Natural killer cell (primary cell): ENCODE measurements around the gene KDM2B. TPM values are rescaled to one million over a fixed set of nuclear protein-coding genes. Genes with fewer than 3 reads are reported as not detected.

Experiments used
- ATAC-seq, 3 donors: fragments of 150-1000 bp in 2 of 3; fragments of 200-7000 bp in 1 of 3; cut with Tn5 transposase; 1 replicate in 1 of 3; 2 replicates in 2 of 3; pipeline ENCODE4 v1.10.0; 2021; ENCODE audit warnings: mild to moderate bottlenecking in 2 of 3, moderate library complexity in 2 of 3
- DNase-seq, 2 donors: peaks; one replicate each; pipeline versions ENCODE4 v3.0.0 to v3.0.0-alpha.2; 2013 to 2021; ENCODE audit warnings: mixed read lengths in 1 of 2
- H3K27ac ChIP-seq: one replicate; pipeline ENCODE4 v1.5.1; 2013; ENCODE audit warnings: mild to moderate bottlenecking, low read length
- H3K27me3 ChIP-seq: one replicate; pipeline ENCODE4 v1.6.1; 2013; ENCODE audit warnings: low read length; ENCODE audit not compliant: control insufficient read depth, insufficient read depth
- H3K36me3 ChIP-seq: one replicate; pipeline ENCODE4 v1.6.1; 2013; ENCODE audit warnings: low read length; ENCODE audit not compliant: control insufficient read depth, insufficient read depth
- H3K4me1 ChIP-seq: one replicate; pipeline ENCODE4 v1.6.1; 2013; ENCODE audit warnings: low read length; ENCODE audit not compliant: control insufficient read depth, insufficient read depth
- H3K4me3 ChIP-seq: one replicate; pipeline ENCODE4 v1.5.1; 2013; ENCODE audit warnings: low read length
- H3K9me3 ChIP-seq: one replicate; pipeline ENCODE4 v1.6.1; 2013; ENCODE audit warnings: low read length; ENCODE audit not compliant: control insufficient read depth, insufficient read depth
- H3K27ac Mint-ChIP-seq, 2 donors: one replicate each; pipeline ENCODE4 v1.8.0; 2022; ENCODE audit warnings: mild to moderate bottlenecking in 2 of 2, mixed read lengths in 2 of 2, moderate library complexity in 1 of 2
- H3K27me3 Mint-ChIP-seq, 2 donors: one replicate each; pipeline ENCODE4 v1.8.0; 2022; ENCODE audit warnings: low read depth in 2 of 2, mixed read lengths in 2 of 2
- H3K36me3 Mint-ChIP-seq: one replicate; pipeline ENCODE4 v1.8.0; 2022; ENCODE audit warnings: mixed read lengths
- H3K4me1 Mint-ChIP-seq, 2 donors: one replicate each; pipeline ENCODE4 v1.8.0; 2022; ENCODE audit warnings: mixed read lengths in 2 of 2
- H3K4me3 Mint-ChIP-seq: one replicate; pipeline ENCODE4 v1.8.0; 2022; ENCODE audit warnings: mild to moderate bottlenecking, moderate library complexity, mixed read lengths
- H3K9me3 Mint-ChIP-seq, 2 donors: one replicate each; pipeline ENCODE4 v1.8.0; 2022; ENCODE audit warnings: mixed read lengths in 2 of 2
- CTCF ChIP-seq: fragments of 200-600 bp; IDR thresholded peaks from one replicate; pipeline ENCODE4 v1.8.0; 2022; ENCODE audit warnings: antibody characterized with exemption
- WGBS: methylation state at CpG from one replicate; pipeline ENCODE4 v1.1.7; 2013; ENCODE audit warnings: missing lambda C conversion rate; ENCODE audit not compliant: insufficient coverage; 5-methylcytosine and 5-hydroxymethylcytosine counted together
- intact Hi-C: fragments of 100-400 bp; cut with micrococcal nuclease; formaldehyde crosslinking; loops from one replicate; pipeline ENCODE4 v1.14.2; 2022
- total RNA-seq, 4 donors: library from RNA; stranded (reverse); fragments of 120-200 nt in 1 of 4; gene quantifications; one replicate each; pipeline versions ENCODE4 v1.2.3 to v1.2.4, GENCODE V29; 2013 to 2022

Gene KDM2B
- total RNA-seq, 3 donors from 2014 or later (not counting 1 experiment from before 2014, with no cell fraction given) = 97.3 to 106 (median 98.1) TPM

DNA sequence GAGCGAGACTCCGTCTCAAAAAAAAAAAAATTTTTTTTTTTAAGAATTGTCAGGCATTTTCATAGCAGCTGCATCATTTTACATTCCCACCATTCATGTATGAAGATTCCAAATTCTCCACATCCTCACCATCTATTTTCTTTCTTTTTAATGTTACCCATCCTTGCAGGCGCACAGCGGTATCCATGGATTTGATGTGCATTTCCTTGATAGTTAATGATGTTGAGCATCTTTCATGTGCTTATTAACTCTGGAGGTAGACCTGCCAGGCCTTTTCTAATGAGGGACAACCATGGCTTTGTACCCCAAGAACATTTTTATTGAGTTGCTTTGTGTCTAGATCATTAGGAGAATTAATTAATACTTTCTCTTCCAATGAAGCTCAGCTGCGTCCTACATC is 182.5 kb downstream of the KDM2B start:
- no peak for DNase-seq
- H3K27ac ChIP-seq = no peak overlapping the region
- WGBS = 96% methylated on average over 4 of the region's 5 CpGs
- H3K4me3 ChIP-seq = no peak overlapping the region
- no peaks in the 10 kb centered on the region for H3K9me3 Mint-ChIP-seq
- no peaks in the 10 kb centered on the region for H3K27me3 Mint-ChIP-seq
- peaks cover 13% of the 10 kb centered on the region for H3K4me1 ChIP-seq
- H3K4me1 Mint-ChIP-seq = peaks cover 25 to 31% of the 10 kb centered on the region in 2 donors
- peak overlapping the region in 1 of 2 donors; percentile 92 for H3K27ac Mint-ChIP-seq
- no peaks in the 10 kb centered on the region for H3K27me3 ChIP-seq
- no peaks in the 10 kb centered on the region for H3K36me3 Mint-ChIP-seq
- no peak for TF ChIP-seq CTCF
- H3K9me3 ChIP-seq = no peaks in the 10 kb centered on the region
- intact Hi-C loops = no loop called here
- no peaks in the 10 kb centered on the region for H3K36me3 ChIP-seq
- ATAC-seq = no peak
- H3K4me3 Mint-ChIP-seq = peak overlapping the region; percentile 98

DNA sequence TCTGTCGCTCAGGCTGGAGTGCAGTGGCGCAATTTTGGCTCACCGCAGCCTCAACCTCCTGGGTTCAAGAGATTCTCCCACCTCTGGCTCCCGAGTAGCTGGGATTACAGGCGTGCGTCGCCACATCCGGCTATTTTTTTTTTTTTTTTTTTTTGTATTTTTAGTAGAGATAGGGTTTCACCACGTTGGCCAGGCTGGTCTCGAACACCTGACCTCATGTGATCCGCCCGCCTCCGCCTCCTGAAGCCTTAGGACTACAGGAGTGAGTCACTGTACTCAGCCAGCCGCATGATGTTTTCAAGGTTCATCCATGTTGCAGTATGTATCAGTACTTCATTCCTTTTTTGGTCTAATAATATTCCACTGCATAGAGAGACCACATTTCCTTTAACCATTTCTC is 183.3 kb downstream of the KDM2B start:
- H3K4me1 ChIP-seq = peaks cover 13% of the 10 kb centered on the region
- no peaks in the 10 kb centered on the region for H3K9me3 ChIP-seq
- no peak overlapping the region for H3K27ac ChIP-seq
- Mint-ChIP-seq H3K4me3 (no peak overlapping the region), H3K27me3 (no peaks in the 10 kb centered on the region), H3K9me3 (no peaks in the 10 kb centered on the region), H3K27ac (no peak overlapping the region), H3K36me3 (no peaks in the 10 kb centered on the region), H3K4me1 (peaks cover 21 to 27% of the 10 kb centered on the region in 2 donors)
- 96% methylated on average over 14 of the region's 14 CpGs for WGBS
- intact Hi-C loops = no loop called here
- ATAC-seq = no peak
- DNase-seq = no peak
- no peaks in the 10 kb centered on the region for H3K36me3 ChIP-seq
- TF ChIP-seq CTCF = no peak
- H3K4me3 ChIP-seq = no peak overlapping the region
- H3K27me3 ChIP-seq = no peaks in the 10 kb centered on the region

- peaks cover 5 to 10% of the 10 kb centered on the region in 2 donors for H3K4me1 Mint-ChIP-seq
- Histone ChIP-seq H3K4me1 (peaks cover 7% of the 10 kb centered on the region), H3K36me3 (no peaks in the 10 kb centered on the region), H3K4me3 (no peak overlapping the region), H3K27ac (no peak overlapping the region), H3K27me3 (no peaks in the 10 kb centered on the region), H3K9me3 (no peaks in the 10 kb centered on the region)
- no peaks in the 10 kb centered on the region for H3K9me3 Mint-ChIP-seq
- no peak for TF ChIP-seq CTCF
- H3K27me3 Mint-ChIP-seq = no peaks in the 10 kb centered on the region
- H3K4me3 Mint-ChIP-seq = no peak overlapping the region
- WGBS = 96% methylated on average over 3 of the region's 3 CpGs
- DNase-seq (no peak), ATAC-seq (no peak)
- peak overlapping the region in 1 of 2 donors; percentile 74 for H3K27ac Mint-ChIP-seq
- intact Hi-C loops = no loop called here
- H3K36me3 Mint-ChIP-seq = no peaks in the 10 kb centered on the region
Measured at GRCh38 chr12:121392325-121392716, 188.5 kb downstream of the KDM2B start.

DNA sequence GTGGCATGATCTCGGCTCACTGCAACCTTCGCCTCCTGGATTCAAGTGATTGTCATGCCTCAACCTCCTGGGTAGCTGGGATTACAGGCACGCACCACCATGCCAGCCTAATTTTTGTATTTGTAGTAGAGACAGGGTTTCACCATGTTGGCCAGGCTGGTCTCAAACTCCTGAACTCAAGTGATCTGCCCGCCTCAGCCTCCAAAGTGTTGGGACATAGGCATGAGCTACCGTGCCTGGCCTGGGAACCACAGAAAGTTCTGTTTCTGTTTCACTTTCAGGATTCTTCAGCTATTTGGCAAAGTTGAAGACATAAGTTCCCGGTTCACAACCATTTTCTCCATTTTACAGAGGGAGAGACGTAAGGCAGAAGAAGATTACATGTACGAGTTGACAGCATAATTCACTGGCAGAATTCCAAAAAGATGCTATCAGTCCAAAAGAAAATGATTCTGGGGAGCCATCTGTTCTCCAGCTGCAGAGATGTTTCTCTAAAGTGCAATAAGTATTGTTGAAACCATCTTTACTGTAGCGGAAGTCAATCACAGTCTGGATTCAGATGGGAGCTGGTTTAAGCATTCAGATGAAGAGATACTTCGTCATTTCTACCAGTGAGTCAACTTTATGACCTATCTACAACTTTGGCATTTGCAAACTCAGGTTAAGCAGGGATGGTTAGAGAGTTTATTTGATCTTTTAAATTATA is 189.1 kb downstream of the KDM2B start:
- ATAC-seq (peak; percentile 57 to 78 (median 60)), DNase-seq (peak in 1 of 2 donors; percentile 53)
- peak overlapping the region; percentile 37 for H3K27ac ChIP-seq
- H3K27me3 ChIP-seq = no peaks in the 10 kb centered on the region
- no peaks in the 10 kb centered on the region for H3K9me3 ChIP-seq
- TF ChIP-seq CTCF = no peak
- H3K27me3 Mint-ChIP-seq = no peaks in the 10 kb centered on the region
- no peaks in the 10 kb centered on the region for H3K9me3 Mint-ChIP-seq
- no peak overlapping the region for H3K4me3 ChIP-seq
- intact Hi-C loops = no loop called here
- no peaks in the 10 kb centered on the region for H3K36me3 Mint-ChIP-seq
- WGBS = 60% methylated on average over 10 of the region's 10 CpGs
- H3K4me1 Mint-ChIP-seq = peaks cover 5 to 10% of the 10 kb centered on the region in 2 donors
- peaks cover 7% of the 10 kb centered on the region for H3K4me1 ChIP-seq
- H3K4me3 Mint-ChIP-seq = peak overlapping the region; percentile 15
- peak overlapping the region; percentile 21 to 74 for H3K27ac Mint-ChIP-seq
- H3K36me3 ChIP-seq = no peaks in the 10 kb centered on the region
